ENCODE measurements around the gene PLGRKT.

The PLGRKT gene

GRCh38 chr9:5375091-5375490, 62.6 kb downstream of the PLGRKT start:
- H3K79me2 ChIP-seq, result no peaks in the 10 kb centered on the region
- no peaks in the 10 kb centered on the region for H3K9me3 ChIP-seq (ENCODE audit: control insufficient read depth, low read length)
- H3K9ac ChIP-seq, result no peak overlapping the region
- no peaks in the 10 kb centered on the region for H3K4me1 ChIP-seq
- H3K27me3 ChIP-seq (ENCODE audit: control insufficient read depth, insufficient read depth, low read length), result no peaks in the 10 kb centered on the region
- H3K4me3 ChIP-seq (ENCODE audit: low read depth, low read length), result no peak overlapping the region
- no peak overlapping the region for H2AFZ ChIP-seq
- H3K4me2 ChIP-seq (ENCODE audit: low read length), result no peak overlapping the region
- H3K27ac ChIP-seq, result no peak overlapping the region
- no peak for TF ChIP-seq CTCF (IDR thresholded peaks at IDR 0.05)
- no peaks in the 10 kb centered on the region for H3K36me3 ChIP-seq (ENCODE audit: control insufficient read depth, insufficient read depth, low read length)

- Histone ChIP-seq H2AFZ (no peak overlapping the region), H3K27me3 (ENCODE audit: control insufficient read depth, insufficient read depth, low read length) (no peaks in the 10 kb centered on the region), H3K4me1 (no peaks in the 10 kb centered on the region), H3K27ac (no peak overlapping the region), H3K36me3 (ENCODE audit: control insufficient read depth, insufficient read depth, low read length) (no peaks in the 10 kb centered on the region), H3K9me3 (ENCODE audit: control insufficient read depth, low read length) (no peaks in the 10 kb centered on the region), H3K4me3 (ENCODE audit: low read depth, low read length) (no peak overlapping the region), H3K79me2 (no peaks in the 10 kb centered on the region), H3K4me2 (ENCODE audit: low read length) (no peak overlapping the region), H3K9ac (no peak overlapping the region)
- no peak for TF ChIP-seq CTCF (IDR thresholded peaks at IDR 0.05)
Measured at GRCh38 chr9:5364294-5365024, 73.3 kb downstream of the PLGRKT start.

DNA sequence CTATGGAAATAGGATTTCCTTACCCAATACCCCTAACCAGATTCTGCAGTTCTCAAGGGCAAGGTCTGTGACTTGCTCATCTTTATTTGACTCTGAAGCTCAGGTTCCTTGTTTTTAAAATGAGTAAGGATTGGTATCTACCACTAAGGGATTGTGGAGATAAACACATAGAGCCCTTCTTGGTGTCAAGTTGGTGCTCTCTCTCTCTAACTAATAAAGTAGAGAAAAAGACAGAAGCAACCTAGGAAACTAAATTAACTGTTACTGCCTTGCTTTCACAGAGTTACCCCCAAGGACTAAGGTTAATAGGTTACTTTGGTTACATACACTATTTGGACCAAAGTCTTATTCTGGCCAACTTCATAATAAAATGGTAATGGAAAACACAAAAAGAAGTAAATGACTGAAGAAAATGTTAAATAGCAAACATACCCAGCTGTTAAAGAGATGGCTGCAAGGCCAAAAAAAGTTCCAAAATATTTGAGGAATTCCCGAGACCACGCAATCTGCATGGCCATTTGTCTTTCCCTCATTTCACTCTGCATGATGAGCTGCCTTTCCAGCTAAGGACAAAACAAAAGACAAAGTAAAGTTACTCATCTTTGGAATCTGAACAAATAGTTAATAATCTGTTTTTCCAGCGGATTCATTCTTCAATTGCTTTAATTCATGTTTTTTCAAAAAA, 76.3 kb downstream of the PLGRKT start:
- Histone ChIP-seq H3K4me1 (no peaks in the 10 kb centered on the region), H2AFZ (no peak overlapping the region), H3K9me3 (ENCODE audit: control insufficient read depth, low read length) (no peaks in the 10 kb centered on the region), H3K9ac (no peak overlapping the region), H3K27me3 (ENCODE audit: control insufficient read depth, insufficient read depth, low read length) (no peaks in the 10 kb centered on the region), H3K4me2 (ENCODE audit: low read length) (no peak overlapping the region), H3K79me2 (no peaks in the 10 kb centered on the region), H3K4me3 (ENCODE audit: low read depth, low read length) (no peak overlapping the region), H3K36me3 (ENCODE audit: control insufficient read depth, insufficient read depth, low read length) (no peaks in the 10 kb centered on the region), H3K27ac (no peak overlapping the region)
- TF ChIP-seq CTCF (IDR thresholded peaks at IDR 0.05), result no peak

- no peak for TF ChIP-seq CTCF (IDR thresholded peaks at IDR 0.05)
- Histone ChIP-seq H3K9me3 (ENCODE audit: control insufficient read depth, low read length) (no peaks in the 10 kb centered on the region), H3K79me2 (no peaks in the 10 kb centered on the region)
Measured at GRCh38 chr9:5360341-5360740, 77.4 kb downstream of the PLGRKT start.

More at GRCh38 chr9:5360341-5360740, 77.4 kb downstream of the PLGRKT start:
- H3K4me1 ChIP-seq, result no peaks in the 10 kb centered on the region
- no peaks in the 10 kb centered on the region for H3K36me3 ChIP-seq (ENCODE audit: control insufficient read depth, insufficient read depth, low read length)
- H2AFZ ChIP-seq, result no peak overlapping the region
- no peak overlapping the region for H3K27ac ChIP-seq
- no peak overlapping the region for H3K9ac ChIP-seq
- H3K4me2 ChIP-seq (ENCODE audit: low read length), result no peak overlapping the region
- no peaks in the 10 kb centered on the region for H3K27me3 ChIP-seq (ENCODE audit: control insufficient read depth, insufficient read depth, low read length)
- no peak overlapping the region for H3K4me3 ChIP-seq (ENCODE audit: low read depth, low read length)

Measured in parathyroid adenoma (tissue), 2 donors.